HG02870 (cell line): ENCODE measurements around the gene CXCR1.
"Not testable (repeated sequence)": the region's sequence is repeated elsewhere in the genome, so short reads cannot be mapped to it uniquely, and the experiment has no call there.

Source experiments
- ATAC-seq: cut with Tn5 transposase; IDR thresholded peaks from one replicate; pipeline ENCODE4 v1.9.1; 2021; ENCODE audit warnings: mild to moderate bottlenecking, moderate library complexity; ENCODE audit not compliant: unreplicated experiment

CXCR1 gene

DNA sequence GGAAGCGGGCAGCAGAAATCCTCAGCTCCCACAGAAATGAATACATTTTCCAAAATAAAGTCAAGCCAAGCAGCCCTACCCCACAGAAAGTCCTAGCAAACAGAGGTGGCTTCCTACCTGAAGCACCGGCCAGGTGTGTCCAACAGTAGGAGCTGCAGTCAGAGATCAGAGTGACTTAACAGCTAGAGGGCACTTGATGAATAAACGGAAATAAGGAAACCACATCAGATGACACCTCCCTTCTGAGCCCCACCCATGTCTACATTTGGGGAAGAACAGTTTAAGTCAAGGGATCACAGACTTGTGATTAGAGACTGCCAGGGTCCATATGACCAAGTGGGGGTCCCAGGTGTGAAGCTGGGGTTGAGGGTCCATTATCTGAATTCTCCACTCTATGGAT lies at the start of gene CXCR1:
Gene CXCR1 (minus strand): TSS at position 172 of the 400 bp plus-strand sequence. CDS start 1,751 bp downstream, outside the sequence.
- no peak for ATAC-seq

GRCh38 chr2:218216336-218216673 lies 49.5 kb upstream of the CXCR1 start:
- no peak for ATAC-seq

- ATAC-seq = no peak
Observed at GRCh38 chr2:218214116-218214515, 47.4 kb upstream of the CXCR1 start.

DNA sequence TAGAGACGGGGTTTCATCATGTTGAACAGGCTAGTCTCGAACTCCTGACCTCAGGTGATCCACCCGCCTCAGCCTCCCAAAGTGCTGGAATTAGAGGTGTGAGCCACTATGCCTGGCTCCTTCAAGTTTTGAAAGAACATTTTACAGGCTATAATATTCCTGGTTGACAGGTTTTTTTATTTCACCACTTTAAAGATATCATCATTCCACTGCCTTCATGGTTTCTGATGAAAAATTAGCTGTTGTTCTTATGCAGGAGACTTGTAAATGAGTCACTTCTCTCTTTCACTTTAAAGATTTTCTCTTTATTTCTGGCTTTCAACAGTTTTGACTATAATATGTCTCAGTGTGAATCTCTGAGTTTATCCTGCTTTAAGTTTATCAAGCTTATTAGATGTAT lies 42.3 kb upstream of the CXCR1 start:
- no peak for ATAC-seq

- ATAC-seq = no peak
Observed at GRCh38 chr2:218202266-218202665, 35.5 kb upstream of the CXCR1 start.

GRCh38 chr2:218196974-218197373 lies 30.2 kb upstream of the CXCR1 start:
- no peak for ATAC-seq

GRCh38 chr2:218194880-218195279 lies 28.1 kb upstream of the CXCR1 start:
- no peak for ATAC-seq

- ATAC-seq = no peak
Observed at GRCh38 chr2:218193701-218194100, 26.9 kb upstream of the CXCR1 start.

DNA sequence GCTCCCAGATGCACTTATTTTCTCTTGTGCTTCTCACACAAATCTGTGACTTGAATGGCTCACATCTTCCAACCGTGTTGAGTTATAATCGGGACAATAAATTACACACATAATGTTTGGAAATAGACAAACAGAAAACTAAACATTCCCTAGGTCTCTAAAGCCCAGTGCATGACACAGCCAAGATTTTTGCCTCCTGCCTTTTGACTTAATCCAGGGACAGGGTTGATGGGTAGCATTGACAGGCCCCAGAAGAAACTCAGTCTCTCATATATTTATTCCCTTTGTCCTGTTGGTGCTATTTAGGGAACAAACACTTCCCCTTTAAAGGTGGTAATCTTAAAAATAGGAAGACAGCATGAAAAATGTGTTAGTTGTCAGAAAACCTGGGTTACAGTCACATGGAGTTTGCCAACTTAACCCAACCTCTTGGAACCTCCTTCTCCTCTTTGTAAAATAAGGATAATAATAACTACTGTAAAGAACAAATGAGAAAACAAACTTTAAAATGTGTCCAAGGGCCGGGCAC lies 26.2 kb upstream of the CXCR1 start:
- ATAC-seq = no peak

DNA sequence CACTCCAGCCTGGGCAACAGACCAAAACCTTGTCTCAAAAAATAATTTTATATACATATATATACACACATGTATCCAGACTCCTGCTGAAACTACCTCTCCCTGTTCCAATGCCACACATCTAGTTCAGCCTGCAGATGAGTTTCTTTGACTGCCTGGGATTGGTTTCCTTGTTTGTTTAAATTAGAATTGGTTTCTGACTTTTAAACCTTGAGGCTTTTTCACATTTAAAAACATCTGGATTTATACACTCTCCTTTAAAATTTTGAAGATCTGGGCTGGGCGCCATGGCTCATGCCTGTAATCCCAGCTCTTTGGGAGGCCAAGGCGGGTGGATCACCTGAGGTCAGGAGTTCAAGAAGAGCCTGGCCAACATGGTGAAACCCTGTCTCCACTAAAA lies 21.8 kb upstream of the CXCR1 start:
- ATAC-seq = no peak

- no peak for ATAC-seq
Observed at GRCh38 chr2:218187296-218188015, 20.7 kb upstream of the CXCR1 start.

GRCh38 chr2:218186876-218187275 lies 20.1 kb upstream of the CXCR1 start:
- no peak for ATAC-seq

GRCh38 chr2:218186355-218186766 lies 19.6 kb upstream of the CXCR1 start:
- ATAC-seq = peak; percentile 58

GRCh38 chr2:218184331-218184730 lies 17.6 kb upstream of the CXCR1 start:
- no peak for ATAC-seq

DNA sequence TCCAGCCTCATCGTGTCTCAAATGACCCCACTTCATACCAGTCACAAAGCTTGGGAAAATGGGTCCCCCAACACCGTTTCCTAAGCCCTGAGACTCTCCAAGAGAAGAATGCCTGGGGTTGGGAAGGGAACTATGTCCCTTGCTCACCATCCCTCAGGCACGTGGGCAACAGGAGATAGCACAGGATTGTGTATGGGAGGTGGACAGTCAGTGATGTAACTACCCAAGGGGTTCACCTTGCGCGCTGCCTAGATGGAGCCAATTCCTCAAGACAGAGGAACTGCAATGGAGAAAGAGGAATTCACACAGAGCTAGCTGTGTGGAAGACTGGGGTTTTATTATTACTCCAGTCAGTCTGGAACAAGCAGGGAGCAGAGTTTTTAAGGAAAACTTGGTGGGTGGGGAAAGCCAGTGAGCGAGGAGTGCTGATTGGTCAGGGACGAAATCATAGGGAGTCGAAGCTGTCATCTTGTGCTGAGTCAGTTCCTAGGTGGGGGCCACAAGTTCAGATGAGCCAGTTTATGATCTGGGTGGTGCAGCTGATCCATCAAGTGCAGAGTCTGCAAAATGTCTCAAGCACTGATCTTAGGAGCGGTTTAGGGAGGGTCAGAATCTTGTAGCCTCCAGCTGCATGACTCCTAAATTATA lies 13.8 kb upstream of the CXCR1 start:
- no peak for ATAC-seq

GRCh38 chr2:218179782-218180181 lies 13.0 kb upstream of the CXCR1 start:
- ATAC-seq = no peak

GRCh38 chr2:218172845-218173244 lies 6.1 kb upstream of the CXCR1 start:
- no peak for ATAC-seq

DNA sequence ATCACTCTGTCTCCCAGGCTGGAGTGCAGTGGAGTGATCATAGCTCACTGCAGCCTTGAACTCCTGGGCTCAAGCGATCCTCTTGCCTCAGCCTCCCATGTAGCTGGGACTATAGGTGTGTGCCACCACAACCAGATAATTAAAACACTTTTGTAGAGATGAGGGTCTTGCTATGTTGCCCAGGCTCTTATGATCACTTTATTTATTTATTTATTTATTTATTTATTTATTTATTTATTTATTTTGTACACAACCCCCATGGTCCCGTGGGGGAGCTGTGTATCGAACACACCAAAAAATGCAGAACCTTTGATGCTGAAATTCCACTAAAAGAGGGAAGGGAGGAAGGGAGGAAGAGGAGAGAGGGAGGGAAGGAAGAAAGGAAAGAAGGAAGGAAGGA lies 5.0 kb upstream of the CXCR1 start:
- not testable (repeated sequence) for ATAC-seq

DNA sequence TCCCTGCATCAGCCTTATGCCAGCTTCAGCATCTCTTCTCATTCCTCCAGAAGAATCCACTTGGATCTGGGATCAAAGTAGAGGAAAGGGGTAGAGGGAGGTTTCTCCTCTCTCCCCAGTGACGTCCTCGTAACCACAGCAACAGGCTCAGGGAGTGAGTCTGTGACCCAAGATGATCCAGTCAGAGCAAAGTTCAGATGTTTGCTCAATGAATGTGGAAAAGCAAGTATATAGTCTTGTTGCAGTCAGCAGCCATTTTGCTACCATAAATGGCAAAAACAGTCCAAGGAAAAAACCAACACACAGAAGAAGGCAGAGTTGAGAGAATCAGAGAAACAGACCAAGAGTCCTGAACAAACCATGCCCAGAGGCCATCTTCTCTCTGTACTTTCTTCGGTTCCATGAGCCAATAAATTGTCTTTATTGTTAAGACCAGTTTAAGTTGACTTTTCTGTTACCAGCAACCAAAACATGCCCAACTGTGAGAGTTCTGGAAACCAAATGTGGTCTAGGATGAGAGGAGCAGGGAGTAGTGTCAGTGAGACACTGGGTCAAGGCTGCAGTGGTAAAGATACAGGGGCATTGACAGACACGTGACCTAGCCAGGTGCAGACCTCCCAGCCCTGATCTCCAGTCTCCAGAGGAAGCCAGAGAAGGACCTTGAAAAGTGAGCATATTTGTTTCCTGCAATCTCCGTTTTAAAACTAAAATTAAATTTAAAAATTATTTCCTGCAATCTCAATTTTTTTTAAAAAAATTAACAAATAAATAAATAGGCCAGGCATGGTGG lies 3.2 kb upstream of the CXCR1 start:
- no peak for ATAC-seq

GRCh38 chr2:218168635-218169462 lies 2.1 kb upstream of the CXCR1 start:
- no peak for ATAC-seq

DNA sequence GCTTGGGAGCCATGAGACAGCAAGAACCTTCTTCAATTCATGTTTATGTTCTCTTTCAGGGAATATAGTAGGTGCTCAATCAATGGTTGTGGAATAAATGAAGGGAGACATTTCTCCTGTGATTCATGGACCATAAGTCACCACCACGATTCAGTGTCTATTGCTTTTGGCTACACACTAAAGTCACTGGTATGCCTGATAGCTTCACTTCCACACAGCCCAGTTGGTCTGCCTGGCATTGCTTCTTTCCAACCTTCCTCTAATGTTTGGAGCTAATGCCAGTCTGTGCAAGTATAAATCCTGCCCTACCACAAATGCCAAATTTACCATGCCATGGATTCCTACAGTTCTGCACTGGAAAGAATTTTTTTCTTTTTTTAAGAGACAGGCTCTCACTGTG lies 1.3 kb upstream of the CXCR1 start:
- no peak for ATAC-seq
